ENCODE results near the gene DEFB128.
"Not testable (repeated sequence)": the region's sequence is repeated elsewhere in the genome, so short reads cannot be mapped to it uniquely, and the experiment has no call there.

Gene DEFB128

DNA sequence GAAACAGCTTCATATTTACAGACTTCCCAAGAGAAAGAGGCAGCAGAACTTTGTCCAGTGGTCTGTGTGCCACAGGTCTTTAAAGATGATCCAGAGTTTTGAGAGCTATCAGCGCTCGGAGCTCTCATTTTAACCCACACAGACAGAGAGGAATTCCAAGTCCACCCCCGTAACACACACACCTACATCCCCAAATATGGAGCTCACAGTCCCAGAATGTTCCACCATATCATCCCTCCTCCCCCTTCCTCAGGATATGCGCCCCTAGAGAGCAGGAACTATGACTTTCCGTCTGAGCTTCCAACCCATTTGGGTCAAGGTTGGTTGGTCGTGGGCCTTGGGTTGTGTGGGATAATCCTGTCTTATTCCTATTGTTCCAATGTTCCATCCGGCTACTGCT lies at the start of gene DEFB128:
DEFB128 (minus strand) TSS at position 101 of the 400 bp plus-strand sequence; CDS start at position 13, 88 bp downstream.
- no peak for DNase-seq (ENCODE audit: low read depth)

DNA sequence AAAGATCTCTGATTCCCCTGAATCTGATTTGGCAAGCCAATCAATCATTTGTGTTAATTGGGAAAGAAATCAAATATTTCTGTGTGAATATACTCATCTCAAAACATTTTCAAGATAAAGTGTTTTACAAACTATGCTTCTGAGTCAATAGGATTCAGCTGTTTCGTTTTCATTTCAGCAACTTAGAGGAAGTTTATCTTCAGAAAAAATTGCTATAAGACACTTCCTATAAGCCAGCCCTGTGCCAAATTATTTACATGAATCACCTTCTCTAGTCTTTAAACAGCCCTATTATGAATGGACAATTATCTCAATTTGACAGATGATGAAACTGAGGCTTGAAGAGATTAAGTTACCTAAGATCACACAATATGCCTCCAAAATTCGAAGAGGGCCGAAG lies 48.4 kb upstream of the DEFB128 start:
- no peak for DNase-seq (ENCODE audit: low read depth)

DNA sequence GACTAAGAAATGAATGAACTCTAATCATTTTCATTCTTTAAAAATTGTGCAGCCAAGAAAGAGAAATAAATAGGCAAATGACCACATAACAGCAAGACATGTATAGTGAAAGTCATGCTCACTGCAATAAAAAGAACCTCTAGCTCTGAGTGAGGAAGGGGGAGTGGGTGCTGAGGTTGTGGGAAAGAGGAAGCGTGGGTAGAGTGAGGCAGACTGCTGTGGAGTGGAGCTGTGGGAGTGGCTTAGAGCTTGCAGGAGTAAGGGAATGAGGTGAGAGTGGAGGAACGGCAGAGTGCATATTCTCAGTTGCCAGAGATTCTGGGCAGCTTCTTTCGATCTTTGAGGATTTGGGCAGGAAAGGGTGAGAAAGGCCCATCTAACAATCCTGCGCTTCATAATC lies 48.0 kb upstream of the DEFB128 start:
- DNase-seq (ENCODE audit: low read depth), result no peak

DNA sequence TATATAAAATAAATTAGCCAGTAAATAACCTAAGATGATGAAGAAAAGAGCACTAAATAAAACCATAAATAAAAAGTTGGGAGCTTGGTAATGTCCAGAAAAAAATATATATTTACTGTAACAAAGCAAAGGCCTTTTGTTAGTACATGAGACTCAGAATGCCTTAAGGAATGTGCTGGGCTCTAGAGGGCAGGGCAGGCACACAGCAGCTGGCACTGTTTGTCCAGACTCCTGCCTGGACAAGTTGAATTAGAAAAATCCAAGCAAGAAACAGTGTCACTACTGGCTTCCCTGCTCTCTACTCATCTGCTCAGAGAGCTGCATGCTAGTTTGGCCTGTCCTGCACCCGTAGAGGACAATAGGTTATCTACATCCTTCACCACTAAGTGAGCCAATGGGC lies 46.4 kb upstream of the DEFB128 start:
- no peak for DNase-seq (ENCODE audit: low read depth)

DNA sequence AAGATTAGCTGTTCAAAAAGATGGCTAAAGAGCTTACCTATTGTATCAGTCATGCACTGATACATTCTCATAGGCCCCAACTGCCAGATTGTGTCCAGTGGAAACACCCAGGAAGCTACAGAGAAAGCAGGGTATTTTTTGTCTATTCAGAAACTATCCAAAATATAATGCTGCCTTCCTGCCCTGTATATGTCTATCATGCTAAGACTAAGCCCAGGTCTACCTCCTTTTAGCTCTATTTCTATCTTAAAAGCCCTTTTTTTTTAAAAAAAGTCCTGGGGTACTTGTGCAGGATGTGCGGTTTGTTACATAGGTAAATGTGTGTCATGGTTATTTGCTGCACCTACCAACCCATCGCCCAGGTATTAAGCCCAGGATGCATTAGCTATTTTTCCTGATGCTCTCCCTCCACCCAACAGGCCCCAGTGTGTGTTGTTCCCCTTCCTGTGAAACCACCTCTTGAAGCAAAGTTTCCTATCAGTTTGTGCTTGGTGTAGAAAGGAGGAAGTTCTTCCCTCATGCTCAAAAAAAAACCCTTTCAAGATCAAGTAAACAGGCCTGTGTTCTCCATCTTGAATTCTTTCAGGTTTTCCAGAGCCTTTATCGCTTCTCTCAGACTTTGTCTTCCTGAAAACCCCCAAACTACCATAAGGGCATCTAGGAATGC lies 38.1 kb upstream of the DEFB128 start:
- DNase-seq (ENCODE audit: low read depth), result no peak

DNA sequence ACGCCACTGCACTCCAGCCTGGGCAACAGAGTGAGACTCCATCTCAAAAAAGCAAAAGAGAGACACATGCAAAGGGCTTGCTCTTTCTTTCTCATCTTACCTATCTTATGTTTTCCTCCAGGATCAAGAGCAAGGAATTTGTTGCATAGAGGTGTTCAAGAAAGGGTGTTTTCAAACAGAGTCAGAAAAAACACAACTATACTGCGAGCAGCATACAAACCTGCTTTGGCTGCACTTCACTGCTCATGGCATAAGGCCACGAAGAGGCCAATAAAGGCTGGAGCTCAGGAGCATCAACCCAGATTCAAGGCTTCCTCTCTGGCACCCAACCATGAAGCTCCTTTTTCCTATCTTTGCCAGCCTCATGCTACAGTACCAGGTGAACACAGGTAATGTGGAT lies 37.4 kb upstream of the DEFB128 start, which contains the start of gene DEFB129:
DEFB129 (plus strand) TSS at position 301 of the 400 bp plus-strand sequence; CDS start at position 332, 31 bp downstream.
- DNase-seq (ENCODE audit: low read depth), result no peak

DNA sequence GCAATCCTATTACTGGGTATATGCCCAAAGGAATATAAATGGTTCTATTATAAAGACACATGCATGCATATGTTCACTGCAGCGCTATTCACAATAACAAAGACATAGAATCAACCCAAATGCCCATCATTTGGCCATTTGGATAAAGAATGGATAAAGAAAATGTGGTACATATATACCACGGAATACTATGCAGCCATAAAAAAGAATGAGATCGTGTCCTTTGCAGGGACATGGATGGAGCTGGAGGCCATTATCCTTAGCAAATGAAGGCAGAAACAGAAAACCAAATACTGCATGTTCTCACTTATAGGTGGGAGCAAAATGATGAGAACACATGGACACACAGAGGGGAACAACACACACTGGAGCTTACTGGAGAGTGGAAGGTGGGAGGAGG lies 36.4 kb upstream of the DEFB128 start:
- not testable (repeated sequence) for DNase-seq (ENCODE audit: low read depth)

DNA sequence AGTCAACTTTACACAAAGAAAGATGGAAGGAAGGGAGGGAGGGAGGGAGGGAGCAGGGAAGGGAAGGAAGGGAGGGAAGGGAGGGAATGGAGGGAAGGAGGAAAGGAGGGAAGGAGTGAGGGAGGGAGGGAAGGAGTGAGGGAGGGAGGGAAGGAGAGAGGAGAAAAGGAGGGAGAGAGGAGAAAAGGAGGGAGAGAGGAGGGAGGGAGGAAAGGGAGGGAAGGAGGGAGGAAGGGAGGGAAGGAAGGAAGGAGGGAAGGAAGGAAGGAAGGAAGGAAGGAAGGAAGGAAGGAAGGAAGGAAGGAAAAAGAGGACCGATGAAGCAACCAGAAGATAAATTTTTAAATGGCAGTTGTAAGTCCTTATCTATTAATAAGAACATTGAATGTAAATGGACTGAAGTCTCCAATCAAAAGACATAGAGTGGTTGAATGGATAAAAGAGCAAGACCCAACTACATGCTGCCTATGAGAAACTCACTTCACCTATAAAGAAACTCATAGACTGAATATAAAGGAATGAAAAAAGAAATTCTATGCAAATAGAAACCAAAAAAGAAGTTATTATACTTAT lies 31.8 kb upstream of the DEFB128 start:
- DNase-seq (ENCODE audit: low read depth), result no peak

DNA sequence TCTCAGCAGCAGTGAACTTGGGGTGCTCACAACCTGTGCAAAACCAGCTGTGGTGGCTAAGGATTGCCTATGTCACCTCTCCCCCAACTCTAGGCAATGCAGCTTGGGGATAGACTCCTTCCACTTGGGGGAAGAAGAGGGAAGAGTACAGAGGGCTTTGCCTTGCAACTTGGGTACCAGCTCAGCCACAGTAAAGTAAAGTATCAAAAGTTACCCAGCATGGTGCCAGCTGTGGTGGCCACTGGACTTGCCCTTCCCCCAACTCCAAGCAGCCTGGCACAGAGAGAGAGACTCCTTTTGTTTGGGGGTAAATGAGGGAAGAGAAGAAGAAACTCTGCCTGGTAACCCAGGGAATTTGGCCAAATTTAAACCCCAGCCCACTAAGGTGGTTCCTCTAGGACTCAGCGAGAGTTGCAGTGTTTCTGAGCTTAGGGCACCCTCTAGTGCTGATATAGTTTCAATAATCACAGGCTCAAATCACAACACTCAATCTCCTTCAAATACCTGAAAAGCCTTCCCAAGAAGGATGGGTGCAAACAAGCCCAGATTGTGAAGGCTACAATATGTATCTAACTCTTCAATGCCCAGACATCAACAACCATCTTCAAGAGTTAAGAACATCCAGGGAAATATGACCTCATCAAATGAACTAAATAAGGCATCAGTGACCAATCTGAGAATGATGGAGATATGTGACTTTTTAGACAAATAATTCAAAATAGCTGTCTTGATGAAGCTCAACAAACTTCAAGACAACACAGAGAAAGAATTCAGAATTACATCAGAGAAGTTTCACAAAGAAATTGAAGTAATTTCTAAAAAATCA lies 30.0 kb upstream of the DEFB128 start:
- DNase-seq (ENCODE audit: low read depth), result no peak

DNA sequence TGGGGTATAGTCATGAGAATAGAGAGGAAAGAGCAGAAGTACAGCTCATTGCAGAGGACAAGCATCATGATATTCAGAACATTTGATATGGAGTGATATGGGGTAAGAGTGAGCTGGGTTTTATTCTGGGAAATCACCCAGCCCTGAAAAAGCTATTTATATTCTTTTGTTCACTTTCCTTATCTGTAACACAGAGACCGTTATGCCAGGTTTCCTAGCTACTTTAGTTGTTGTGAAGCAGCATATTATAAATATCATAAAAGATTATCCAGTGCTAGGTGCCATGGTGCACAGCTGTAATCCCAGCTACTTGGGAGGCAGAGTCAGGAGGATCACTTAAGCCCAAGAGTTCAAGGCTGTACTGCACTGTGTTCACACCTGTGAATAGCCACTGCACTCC lies 27.8 kb upstream of the DEFB128 start:
- DNase-seq (ENCODE audit: low read depth), result no peak

DNA sequence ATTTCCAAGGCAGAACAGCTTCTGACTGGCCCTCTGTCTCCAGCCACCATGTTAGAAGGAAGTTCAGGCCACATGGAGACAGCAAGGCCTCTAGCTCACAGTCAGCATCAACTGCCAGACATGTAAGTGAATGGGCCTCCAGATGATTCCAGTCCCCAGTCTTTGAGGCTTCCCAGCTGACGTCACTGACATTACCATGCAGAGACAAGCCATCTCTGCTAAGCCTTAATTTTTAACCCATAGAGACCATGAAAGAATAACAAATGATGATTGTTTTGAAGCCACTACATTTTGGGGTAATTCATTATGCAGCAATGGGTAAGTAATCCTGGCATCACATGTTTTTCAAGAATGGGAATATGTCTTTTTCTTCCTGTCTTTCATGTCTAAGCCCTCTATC lies 26.3 kb upstream of the DEFB128 start:
- no peak for DNase-seq (ENCODE audit: low read depth)

DNA sequence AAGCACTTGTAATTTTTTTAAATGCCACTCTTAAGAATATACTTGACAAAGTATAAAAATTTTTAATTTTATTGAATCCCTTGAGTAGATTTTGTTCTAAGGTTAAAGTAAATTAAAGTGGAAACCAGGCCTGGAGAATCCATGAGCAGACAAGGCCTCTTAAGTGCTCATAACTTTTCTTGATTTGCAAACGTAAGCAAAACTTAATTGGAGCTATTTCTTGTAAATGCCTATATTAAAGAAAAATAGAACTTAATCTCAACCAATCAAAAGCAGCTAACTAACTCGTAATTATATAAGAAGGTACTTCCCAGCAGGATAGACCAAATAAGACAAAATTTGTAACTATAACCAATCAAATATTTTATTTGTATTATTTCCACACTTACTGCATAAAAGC lies 24.9 kb upstream of the DEFB128 start:
- DNase-seq (ENCODE audit: low read depth), result no peak

DNA sequence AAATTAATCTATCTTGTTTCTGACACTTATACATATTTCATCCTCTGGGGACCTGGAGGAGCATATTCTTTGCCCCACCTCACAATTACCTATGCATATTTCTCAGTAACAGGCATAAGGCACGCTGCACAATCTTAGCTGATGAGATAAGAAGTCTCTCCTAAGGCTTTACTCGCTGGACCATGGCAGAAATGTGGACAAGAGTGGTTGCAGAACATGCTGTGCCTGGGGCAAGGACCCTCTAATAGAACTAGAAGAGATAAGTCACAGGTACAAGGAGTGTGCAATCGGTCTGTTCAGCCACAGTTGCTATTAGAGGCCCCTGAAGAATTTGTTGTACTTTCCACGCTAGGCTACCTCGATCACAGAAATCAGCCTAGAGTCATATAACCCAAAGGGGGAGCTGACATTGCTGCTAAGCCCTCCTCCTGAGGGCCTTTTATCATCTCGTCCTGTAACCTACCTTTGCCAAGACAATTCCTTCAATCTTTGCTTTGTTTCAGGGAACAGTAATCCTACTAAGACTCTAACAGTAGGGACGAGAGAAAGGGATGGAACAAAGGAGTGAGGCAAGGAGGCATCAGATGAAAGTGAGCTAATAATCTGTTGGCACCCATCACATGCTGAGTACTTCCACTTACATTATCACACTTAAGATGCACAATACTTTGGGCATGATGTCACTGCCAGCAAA lies 21.4 kb upstream of the DEFB128 start:
- DNase-seq (ENCODE audit: low read depth), result no peak

DNA sequence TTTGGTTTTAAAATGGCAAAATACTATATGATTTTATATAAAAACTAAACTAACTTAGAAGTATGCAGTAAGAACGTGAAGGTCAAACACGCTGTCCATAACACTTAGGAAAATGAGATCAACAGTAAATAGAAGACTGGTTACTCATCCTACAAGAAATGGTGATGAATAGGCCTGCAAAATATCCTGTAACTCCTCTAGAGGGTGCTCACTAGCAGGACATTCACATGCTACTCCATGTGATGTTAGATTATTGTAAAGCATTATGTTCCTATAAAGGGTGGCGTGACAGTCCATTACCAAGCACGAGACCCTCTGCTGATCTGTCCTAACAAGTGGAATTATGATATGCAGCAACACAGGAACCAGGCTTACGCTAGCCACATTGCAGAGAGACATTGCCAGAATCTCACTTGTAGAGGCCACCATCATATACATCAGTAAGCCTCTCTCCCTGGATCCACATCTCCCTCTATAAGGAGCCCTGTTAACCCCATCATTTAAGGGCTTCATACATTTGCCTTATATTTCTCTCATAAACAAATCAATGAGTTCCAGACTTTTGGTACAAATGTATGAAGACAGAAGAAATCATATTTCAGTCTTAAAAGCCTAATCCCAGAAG lies 19.5 kb upstream of the DEFB128 start:
- no peak for DNase-seq (ENCODE audit: low read depth)

DNA sequence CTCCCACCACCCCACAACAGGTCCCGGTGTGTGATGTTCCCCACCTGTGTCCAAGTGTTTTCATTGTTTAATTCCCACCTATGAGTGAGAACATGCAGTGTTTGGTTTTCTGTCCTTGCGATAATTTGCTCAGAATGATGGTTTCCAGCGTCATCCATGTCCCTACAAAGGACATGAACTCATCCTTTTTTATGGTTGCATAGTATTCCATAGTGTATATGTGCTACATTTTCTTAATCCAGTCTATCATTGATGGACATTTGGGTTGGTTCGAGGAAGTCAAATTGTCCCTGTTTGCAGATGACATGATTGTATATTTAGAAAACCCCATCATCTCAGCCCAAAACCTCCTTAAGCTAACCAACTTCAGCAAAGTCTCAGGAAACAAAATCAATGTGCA lies 14.1 kb upstream of the DEFB128 start:
- DNase-seq (ENCODE audit: low read depth), result not testable (repeated sequence)

DNA sequence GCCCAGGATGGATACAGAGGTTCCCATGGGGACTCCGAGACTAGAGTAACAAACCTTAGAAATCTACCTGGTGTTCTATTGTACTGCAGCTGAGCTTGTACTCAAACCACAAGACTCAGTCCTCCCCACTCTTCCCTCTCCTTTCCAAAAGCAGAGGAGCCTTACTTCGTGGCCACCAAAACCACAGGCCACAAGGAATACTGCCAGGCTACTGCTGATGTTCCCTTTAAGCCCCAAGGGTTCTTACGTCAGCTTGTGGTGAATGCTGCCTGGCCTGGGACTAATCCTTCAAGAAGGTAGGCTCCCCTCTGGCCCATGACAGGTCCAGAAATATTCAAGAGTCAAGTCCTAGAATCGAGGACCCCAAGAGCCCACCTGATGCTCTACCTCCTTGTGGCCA lies 10.5 kb upstream of the DEFB128 start:
- DNase-seq (ENCODE audit: low read depth), result no peak

DNA sequence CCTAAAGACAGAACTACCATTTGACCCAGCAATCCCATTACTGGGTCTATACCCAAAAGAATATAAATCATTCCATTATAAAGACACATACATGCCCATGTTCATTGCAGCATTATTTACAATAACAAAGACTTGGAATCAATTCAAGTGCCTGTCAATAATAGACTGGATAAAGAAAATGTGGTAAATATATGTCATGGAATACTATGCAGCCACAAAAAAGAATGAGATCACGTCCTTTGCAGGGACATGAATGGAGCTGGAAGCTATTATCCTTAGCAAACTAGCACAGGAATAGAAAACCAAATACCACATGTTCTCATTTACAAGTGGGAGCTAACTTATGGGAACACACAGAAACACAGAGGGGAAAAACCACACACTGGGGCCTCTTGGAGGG lies 8.7 kb upstream of the DEFB128 start:
- no peak for DNase-seq (ENCODE audit: low read depth)

DNA sequence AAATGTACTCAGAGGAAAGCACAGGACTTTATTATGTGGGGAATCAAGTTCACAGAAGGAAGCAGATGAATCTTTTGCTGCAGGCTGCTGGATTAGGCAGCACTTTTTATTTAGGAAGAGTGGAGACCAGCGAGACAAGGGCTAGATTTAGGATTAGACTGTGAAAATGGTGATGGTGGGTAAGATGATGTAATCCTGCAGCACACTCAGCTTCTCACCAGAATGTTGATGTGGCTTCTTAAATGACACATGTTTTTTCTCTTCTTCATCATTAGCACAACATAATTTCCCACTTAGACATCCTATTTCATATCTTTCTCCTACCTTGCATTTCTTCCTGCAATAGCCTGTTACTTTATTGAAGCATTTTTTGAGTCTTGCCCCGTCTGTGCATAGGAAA lies 1.8 kb downstream of the DEFB128 start:
- no peak for DNase-seq (ENCODE audit: low read depth)

DNA sequence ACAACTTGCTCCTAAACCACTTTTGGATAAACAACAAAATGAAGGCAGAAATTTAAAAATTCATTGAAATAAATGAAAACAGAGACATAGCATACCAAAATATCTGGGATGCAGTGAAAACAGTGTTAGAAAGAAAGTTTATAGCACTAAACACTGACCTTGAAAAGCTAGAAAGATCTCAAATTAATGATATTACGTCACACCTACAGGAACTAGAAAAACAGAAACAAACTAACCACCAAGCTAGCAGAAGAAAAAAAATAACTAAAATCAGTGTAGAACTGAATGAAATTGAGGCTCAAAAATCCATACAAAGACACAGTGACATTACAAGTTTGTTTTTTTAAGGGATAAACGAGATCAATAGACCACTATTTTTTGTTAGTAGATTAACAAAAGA lies 5.2 kb downstream of the DEFB128 start:
- DNase-seq (ENCODE audit: low read depth), result no peak

DNA sequence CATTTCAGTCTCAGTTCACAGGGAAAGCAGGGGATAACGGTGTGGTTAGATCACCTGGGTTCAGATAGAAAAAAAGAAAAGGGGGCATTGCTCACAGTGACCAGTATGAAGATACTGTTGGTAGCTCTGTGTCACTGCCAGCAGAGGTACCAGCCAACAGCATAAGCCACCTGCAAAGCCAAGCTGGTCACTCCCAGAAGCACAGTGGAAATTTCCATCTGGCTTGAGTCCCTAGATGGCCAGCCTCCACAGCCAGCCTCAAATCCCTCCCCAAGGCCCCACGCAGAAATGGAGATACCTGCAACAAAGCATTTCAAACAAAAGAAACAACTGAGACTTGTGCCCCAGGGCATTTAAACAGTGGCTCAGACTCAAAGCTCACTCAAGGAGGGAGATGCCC lies 20.6 kb downstream of the DEFB128 start:
- no peak for DNase-seq (ENCODE audit: low read depth)

DNA sequence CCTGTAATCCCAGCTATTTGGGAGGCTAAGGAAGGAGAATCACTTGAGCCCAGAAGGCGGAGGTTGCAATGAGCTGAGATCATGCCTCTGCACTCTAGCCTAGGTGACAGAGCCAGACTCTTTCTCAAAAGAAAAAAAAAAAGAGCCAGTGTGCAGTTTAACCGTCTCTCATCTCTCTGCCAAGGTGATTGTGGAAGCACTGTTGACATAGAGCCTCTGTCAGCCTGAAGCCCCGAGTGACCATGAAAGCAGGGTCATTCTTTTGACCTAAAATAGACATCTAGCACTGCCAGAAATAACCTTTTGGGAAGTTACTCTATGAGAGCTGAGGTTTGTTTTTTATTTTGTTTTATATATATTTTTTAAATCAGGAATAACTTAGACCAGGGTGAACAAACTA lies 24.9 kb downstream of the DEFB128 start:
- DNase-seq (ENCODE audit: low read depth), result no peak

DNA sequence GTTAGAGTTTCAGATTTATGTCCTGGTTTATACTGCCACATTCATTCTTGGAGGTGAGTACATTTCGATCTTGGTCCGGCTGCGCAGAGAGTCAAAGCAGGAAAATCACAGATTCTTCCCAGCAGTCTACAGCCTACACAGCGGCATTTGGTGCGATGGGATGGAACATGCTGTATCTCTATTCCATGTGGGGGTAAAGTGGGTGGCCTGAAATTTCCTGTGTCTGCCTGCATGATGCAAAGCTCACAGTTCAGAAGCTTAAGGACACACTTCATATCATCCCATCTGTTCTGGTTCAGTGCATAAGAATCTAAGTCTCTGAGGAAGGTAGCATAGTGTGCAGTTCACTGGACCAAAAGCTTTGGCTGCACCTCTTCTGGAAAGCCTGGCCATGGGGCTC lies 32.4 kb downstream of the DEFB128 start, which contains the start of gene DEFB127:
DEFB127 (plus strand) TSS at position 301 of the 400 bp plus-strand sequence; CDS start at position 392, 91 bp downstream.
- DNase-seq (ENCODE audit: low read depth), result no peak

Data from stimulated activated CD8-positive, alpha-beta memory T cell treated with anti-CD3 and anti-CD28 coated beads, Interleukin-12 subunit alpha, Interleukin-12 subunit beta, amount 100 ng/mL, for 4 hours (primary cell).